Astrocyte of the cerebellum (primary cell): ENCODE results near the gene IGSF23.

Experiments
- DNase-seq: peaks from one replicate; pipeline ENCODE4 v3.0.0-alpha.2; 2011; ENCODE audit warnings: low read depth
- H3K4me3 ChIP-seq: 2 replicates; pipeline ENCODE4 v1.5.1; 2011; ENCODE audit warnings: mild to moderate bottlenecking, low read depth, low read length, moderate library complexity
- CTCF ChIP-seq: IDR thresholded peaks from 2 replicates; pipeline ENCODE4 v1.5.1; 2012; ENCODE audit warnings: low read length, low read depth, moderate library complexity, mild to moderate bottlenecking; ENCODE audit errors: missing control alignments
- in situ Hi-C: cut with HindIII; loops from 2 replicates; pipeline ENCODE4 v1.10.0; 2017; ENCODE audit warnings: low sequenced_read_pairs

The IGSF23 gene

DNA sequence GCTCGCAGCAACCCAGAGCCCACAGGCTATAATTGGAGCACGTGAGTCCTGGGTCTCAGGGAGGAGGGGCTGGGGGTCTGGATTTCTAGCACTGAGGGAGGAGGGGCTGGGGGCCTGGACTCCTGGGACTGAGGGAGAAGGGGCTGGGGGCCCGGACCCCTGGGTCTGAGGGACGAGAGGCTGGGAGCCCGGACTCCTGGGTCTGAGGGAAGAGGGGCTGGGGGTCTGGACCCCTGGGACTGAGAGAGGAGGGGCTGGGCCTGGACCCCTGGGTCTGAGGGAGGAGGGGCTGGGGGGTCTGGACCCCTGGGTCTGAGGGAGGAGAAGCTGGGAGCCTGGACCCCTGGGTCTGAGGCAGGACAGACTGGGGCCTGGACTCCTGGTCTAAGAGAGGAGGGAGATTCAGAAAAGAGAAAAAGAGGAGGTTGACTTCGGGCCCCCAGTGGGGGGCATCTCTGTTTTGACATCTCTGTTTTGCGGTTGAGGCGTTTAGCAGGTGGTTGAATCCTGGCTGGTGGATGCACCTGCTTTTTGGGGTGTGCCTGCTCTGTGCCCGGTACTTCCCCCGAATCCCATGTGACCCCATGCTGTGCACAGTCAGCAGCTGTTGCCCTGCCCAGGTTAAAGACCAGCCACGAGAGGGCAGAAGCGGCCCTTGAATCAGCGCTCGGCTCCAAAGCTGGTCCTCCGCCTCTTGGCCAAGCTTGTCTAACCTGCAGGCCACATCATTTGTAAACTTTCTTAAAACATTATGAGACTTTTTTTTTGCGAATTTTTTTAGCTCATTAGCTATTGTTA, 40.8 kb downstream of the IGSF23 start:
- H3K4me3 ChIP-seq, result no peak overlapping the region
- TF ChIP-seq CTCF, result peak; percentile 52
- in situ Hi-C loops, result no loop called here
- no peak for DNase-seq

DNA sequence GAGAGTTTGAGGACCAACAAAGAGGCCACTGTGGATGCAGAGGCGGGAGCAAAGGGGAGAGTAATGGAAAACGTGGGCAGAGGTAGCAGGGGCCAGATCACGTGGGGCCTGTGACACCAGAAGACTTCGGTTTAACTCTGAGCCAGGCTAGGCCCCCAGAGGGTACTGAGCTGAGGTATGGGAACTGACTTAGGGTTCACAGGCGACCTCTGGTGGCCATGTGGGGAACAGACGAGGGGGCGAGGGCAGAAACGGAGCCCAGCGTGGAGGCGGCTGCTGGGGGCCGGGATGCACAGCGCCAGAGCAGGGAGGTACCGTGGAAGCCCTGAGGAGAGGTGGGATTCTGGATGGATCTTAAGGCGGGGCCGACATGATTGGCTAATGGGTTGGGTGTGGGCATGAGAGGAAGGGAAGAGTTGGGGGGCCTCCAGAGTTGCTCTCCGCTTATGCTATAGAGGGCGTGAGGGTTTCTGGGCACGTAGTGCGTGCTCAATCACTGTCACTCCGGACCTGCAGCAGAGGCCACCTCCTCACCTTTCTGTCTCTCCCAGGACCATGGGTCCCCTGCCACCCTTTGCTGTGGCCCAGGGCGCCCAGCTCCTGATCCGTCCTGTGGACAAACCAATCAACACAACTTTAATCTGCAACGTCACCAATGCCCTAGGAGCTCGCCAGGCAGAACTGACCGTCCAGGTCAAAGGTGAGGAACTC, 44.0 kb downstream of the IGSF23 start:
- DNase-seq, result no peak
- in situ Hi-C loops, result no loop called here
- TF ChIP-seq CTCF, result peak; percentile 88
- no peak overlapping the region for H3K4me3 ChIP-seq

DNA sequence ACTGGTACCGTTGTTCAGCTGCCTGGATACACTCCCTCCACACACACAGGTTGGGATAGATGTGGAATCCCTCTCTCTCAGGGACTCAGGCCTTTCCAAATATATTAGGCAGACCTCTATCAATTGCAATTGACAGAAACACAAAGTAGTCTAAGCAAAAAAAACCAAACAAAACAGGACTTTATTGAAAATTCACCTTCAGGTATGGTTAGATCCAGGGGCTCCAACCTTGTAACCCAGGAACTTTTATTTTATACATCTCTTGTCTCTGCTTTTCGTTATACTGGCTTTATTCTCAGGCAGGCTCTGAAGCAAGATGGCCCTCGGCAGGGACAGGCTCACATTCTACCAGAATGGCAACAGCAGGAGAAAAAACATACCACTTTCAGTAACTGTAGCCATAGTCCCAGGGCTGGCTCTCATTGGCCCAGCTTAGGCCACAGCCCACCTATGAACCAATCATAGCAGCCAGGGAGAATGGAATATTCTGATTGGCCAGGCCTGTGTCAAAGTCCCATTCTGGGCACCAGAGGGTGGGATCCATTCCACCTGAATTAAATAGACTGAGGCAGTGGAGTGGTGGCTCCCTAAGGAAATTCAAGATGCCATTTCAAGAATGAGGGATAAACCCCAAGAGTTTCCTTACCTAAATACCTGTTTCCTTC, 44.8 kb downstream of the IGSF23 start:
- H3K4me3 ChIP-seq, result no peak overlapping the region
- no peak for TF ChIP-seq CTCF
- in situ Hi-C loops, result no loop called here
- DNase-seq, result no peak

DNA sequence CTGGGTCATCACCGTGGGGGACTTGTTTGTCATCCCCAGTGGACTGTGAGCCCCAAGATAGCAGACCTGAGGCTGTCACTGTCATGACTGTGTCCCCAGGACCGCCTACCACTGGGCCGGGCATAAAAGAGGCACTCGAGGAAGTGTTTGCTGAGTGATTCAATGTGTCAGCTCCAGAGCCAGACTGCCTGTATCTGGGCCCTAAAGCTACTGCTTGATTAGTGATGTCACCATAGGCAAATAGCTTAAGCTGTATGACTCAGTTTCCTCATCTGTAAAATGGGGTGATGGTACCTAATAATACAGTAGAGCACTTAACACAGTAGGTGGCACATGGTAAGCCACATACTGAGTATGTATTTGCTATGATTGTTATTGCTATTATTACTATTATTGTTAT, 46.7 kb downstream of the IGSF23 start:
- in situ Hi-C loops, result no loop called here
- H3K4me3 ChIP-seq, result no peak overlapping the region
- no peak for DNase-seq
- no peak for TF ChIP-seq CTCF

- no peak for DNase-seq
- in situ Hi-C loops, result no loop called here
- H3K4me3 ChIP-seq, result no peak overlapping the region
- no peak for TF ChIP-seq CTCF
These were observed 47.8 kb downstream of the IGSF23 start for GRCh38 chr19:44661205-44661604.

DNA sequence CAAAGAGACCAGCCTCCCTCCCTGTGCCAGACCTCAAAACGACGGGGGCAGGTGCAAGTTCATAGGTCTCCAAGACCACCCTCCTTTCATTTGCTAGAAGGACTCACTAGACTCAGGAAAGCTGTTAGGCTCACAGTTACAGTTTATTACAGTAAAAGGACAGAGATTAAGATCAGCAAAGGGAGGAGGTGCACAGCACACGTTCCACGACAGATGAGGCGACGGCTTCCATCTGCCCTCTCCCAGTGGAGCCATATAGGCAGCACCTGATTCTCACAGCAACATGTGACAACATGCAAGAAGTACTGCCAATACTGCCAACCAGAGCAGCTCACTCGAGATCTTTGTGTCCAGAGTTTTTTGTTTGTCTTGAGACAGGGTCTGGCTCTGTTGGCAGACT, 48.5 kb downstream of the IGSF23 start:
- TF ChIP-seq CTCF, result no peak
- in situ Hi-C loops, result no loop called here
- DNase-seq, result no peak
- H3K4me3 ChIP-seq, result no peak overlapping the region
